Measurements from ENCODE around the gene SPG11.
"Not testable (repeated sequence)": the region's sequence is repeated elsewhere in the genome, so short reads cannot be mapped to it uniquely, and the experiment has no call there.

Gene SPG11

GRCh38 chr15:44694416-44694815, 31.0 kb upstream of the SPG11 start:
- POLR2A ChIA-PET, result no interaction called here

GRCh38 chr15:44692659-44693058, 29.2 kb upstream of the SPG11 start:
- CTCF ChIA-PET, result no interaction called here
- POLR2A ChIA-PET, result no interaction called here
- no peak for DNase-seq (ENCODE audit: extremely low spot score)
- TF ChIP-seq ELF4 (IDR thresholded peaks at IDR 0.05), result no peak
- no peak for TF ChIP-seq FOXK2 (IDR thresholded peaks at IDR 0.05)
- TF ChIP-seq LEF1 (IDR thresholded peaks at IDR 0.05; ENCODE audit: borderline replicate concordance), result no peak
- TF ChIP-seq ZNF384 (IDR thresholded peaks at IDR 0.05), result no peak
- no peak for TF ChIP-seq CTBP1 (IDR thresholded peaks at IDR 0.05; ENCODE audit: borderline replicate concordance)
- TF ChIP-seq HDGF (IDR thresholded peaks at IDR 0.05; ENCODE audit: borderline replicate concordance), result no peak
- TF ChIP-seq NFRKB (IDR thresholded peaks at IDR 0.05), result no peak
- TF ChIP-seq BHLHE40 (IDR thresholded peaks at IDR 0.05; ENCODE audit: borderline replicate concordance), result no peak
- no peak for TF ChIP-seq PKNOX1 (IDR thresholded peaks at IDR 0.05)
- TF ChIP-seq SP1 (IDR thresholded peaks at IDR 0.05), result no peak
- no peak for TF ChIP-seq TARDBP (IDR thresholded peaks at IDR 0.05)

More at GRCh38 chr15:44694416-44694815, 31.0 kb upstream of the SPG11 start:
- no peak for TF ChIP-seq CTBP1 (IDR thresholded peaks at IDR 0.05; ENCODE audit: borderline replicate concordance)
- TF ChIP-seq SUZ12 (IDR thresholded peaks at IDR 0.05), result no peak
- no peak for TF ChIP-seq NFRKB (IDR thresholded peaks at IDR 0.05)
- no peak for TF ChIP-seq BHLHE40 (IDR thresholded peaks at IDR 0.05; ENCODE audit: borderline replicate concordance)
- TF ChIP-seq FOXK2 (IDR thresholded peaks at IDR 0.05), result no peak
- no peak for TF ChIP-seq ARNT (IDR thresholded peaks at IDR 0.05)
- TF ChIP-seq HDGF (IDR thresholded peaks at IDR 0.05; ENCODE audit: borderline replicate concordance), result no peak
- no peak for TF ChIP-seq FOXM1 (IDR thresholded peaks at IDR 0.05; ENCODE audit: borderline replicate concordance)
- TF ChIP-seq SP1 (IDR thresholded peaks at IDR 0.05), result no peak
- TF ChIP-seq FOXA1 (IDR thresholded peaks at IDR 0.05), result no peak
- no peak for TF ChIP-seq L3MBTL2 (conservative IDR thresholded peaks at IDR 0.05)
- TF ChIP-seq ZNF384 (IDR thresholded peaks at IDR 0.05), result no peak
- TF ChIP-seq ELF4 (IDR thresholded peaks at IDR 0.05), result no peak
- no peak for TF ChIP-seq PKNOX1 (IDR thresholded peaks at IDR 0.05)
- no peak for TF ChIP-seq LEF1 (IDR thresholded peaks at IDR 0.05; ENCODE audit: borderline replicate concordance)
- DNase-seq (ENCODE audit: extremely low spot score), result no peak
- CTCF ChIA-PET, result no interaction called here

- DNase-seq (ENCODE audit: extremely low spot score); CTCF ChIA-PET; POLR2A ChIA-PET: not testable (repeated sequence)
Measured at GRCh38 chr15:44690245-44690644, 26.8 kb upstream of the SPG11 start.

- POLR2A ChIA-PET; DNase-seq (ENCODE audit: extremely low spot score); CTCF ChIA-PET: not testable (repeated sequence)
Measured at GRCh38 chr15:44689318-44689717, 25.9 kb upstream of the SPG11 start.

DNA sequence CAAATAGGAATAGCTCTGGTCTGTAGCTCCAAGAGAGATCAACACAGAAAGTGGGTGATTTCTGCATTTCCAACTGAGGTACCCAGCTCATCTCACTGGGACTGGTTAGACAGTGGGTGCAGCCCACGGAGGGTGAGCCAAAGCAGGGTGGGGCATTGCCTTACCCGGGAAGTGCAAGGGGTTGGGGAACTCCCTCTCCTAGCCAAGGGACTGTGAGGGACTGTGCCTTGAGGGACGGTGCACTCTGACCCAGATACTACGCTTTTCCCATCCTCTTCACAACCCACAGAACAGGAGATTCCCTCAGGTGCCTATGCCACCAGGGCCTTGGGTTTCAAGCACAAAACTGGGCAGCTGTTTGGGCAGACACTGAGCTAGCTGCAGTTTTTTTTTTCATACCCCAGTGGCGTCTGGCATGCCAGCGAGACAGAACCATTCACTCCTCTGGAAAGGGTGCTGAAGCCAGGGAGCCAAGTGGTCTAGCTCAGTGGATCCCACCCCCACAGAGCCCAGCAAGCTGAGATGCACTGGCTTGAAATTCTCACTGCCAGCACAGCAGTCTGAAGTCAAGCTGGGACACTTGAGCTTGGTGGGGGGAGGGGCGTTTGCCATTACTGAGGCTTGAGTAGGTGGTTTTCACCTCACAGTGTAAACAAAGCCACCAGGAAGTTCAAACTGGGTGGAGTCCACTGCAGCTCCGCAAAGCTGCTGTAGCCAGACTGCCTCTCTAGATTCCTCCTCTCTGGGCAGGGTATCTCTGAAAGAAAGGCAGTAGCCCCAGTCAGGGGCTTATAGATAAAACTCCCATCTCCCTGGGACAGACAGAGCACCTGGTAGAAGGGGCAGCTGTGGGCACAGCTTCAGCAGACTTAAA, 19.6 kb upstream of the SPG11 start:
- DNase-seq (ENCODE audit: extremely low spot score), result not testable (repeated sequence)
- ChIA-PET POLR2A (interaction anchor here (1.4 to 2.0 kb wide), 2 partner anchors 20 to 46 kb away, joined by 4 to 6 read pairs; partner anchors contain the start of gene SPG11), CTCF (interaction anchor here (0.6 to 1.3 kb wide), 4 partner anchors 12 to 56 kb away, joined by 3 to 6 read pairs (median 3); partner anchors contain the start of gene SPG11)

GRCh38 chr15:44682211-44682610, 18.7 kb upstream of the SPG11 start:
- TF ChIP-seq TARDBP (IDR thresholded peaks at IDR 0.05) (no peak), CTBP1 (IDR thresholded peaks at IDR 0.05; ENCODE audit: borderline replicate concordance) (no peak), PKNOX1 (IDR thresholded peaks at IDR 0.05) (no peak), ARNT (IDR thresholded peaks at IDR 0.05) (no peak), FOXM1 (IDR thresholded peaks at IDR 0.05; ENCODE audit: borderline replicate concordance) (no peak), BHLHE40 (IDR thresholded peaks at IDR 0.05; ENCODE audit: borderline replicate concordance) (no peak), FOXK2 (IDR thresholded peaks at IDR 0.05) (no peak), FOXA1 (IDR thresholded peaks at IDR 0.05) (no peak), NFRKB (IDR thresholded peaks at IDR 0.05) (no peak), SUZ12 (IDR thresholded peaks at IDR 0.05) (no peak), SP1 (IDR thresholded peaks at IDR 0.05) (no peak), ZNF384 (IDR thresholded peaks at IDR 0.05) (no peak), HDGF (IDR thresholded peaks at IDR 0.05; ENCODE audit: borderline replicate concordance) (no peak), LEF1 (IDR thresholded peaks at IDR 0.05; ENCODE audit: borderline replicate concordance) (no peak), ELF4 (IDR thresholded peaks at IDR 0.05) (no peak), L3MBTL2 (conservative IDR thresholded peaks at IDR 0.05) (no peak)
- ChIA-PET CTCF (interaction anchor here (0.8 to 1.0 kb wide), 3 partner anchors 11 to 31 kb away, joined by 3 read pairs; partner anchors contain the start of gene SPG11), POLR2A (interaction anchor here (1.4 to 2.0 kb wide), 2 partner anchors 19 to 47 kb away, joined by 4 to 6 read pairs; partner anchors contain the start of gene SPG11)
- DNase-seq (ENCODE audit: extremely low spot score), result no peak

Data from HEK293T (cell line).